HFFc6 (cell line): ENCODE results near the gene NAALADL2. TPM values are rescaled to one million over a fixed set of nuclear protein-coding genes. Genes with fewer than 3 reads are reported as not detected.
"Not testable (repeated sequence)": the region's sequence is repeated elsewhere in the genome, so short reads cannot be mapped to it uniquely, and the experiment has no call there.

Experiments used
- DNase-seq: peaks from one replicate; pipeline ENCODE4 v3.0.0-alpha.2; 2018
- H3K27ac Mint-ChIP-seq: 2 replicates; pipeline ENCODE4 v1.8.0; 2020; ENCODE audit warnings: mild to moderate bottlenecking, mixed read lengths
- H3K27me3 Mint-ChIP-seq: 2 replicates; pipeline ENCODE4 v1.8.0; 2021; ENCODE audit warnings: mild to moderate bottlenecking, moderate library complexity, mixed read lengths; ENCODE audit not compliant: insufficient read depth
- H3K36me3 Mint-ChIP-seq: 2 replicates; pipeline ENCODE4 v1.8.0; 2021; ENCODE audit warnings: low read depth, mixed read lengths
- H3K4me1 Mint-ChIP-seq: 2 replicates; pipeline ENCODE4 v1.8.0; 2020; ENCODE audit warnings: low read depth, mixed read lengths
- H3K4me3 Mint-ChIP-seq: 2 replicates; pipeline ENCODE4 v1.8.0; 2020; ENCODE audit warnings: mild to moderate bottlenecking, moderate library complexity, mixed read lengths
- H3K9me3 Mint-ChIP-seq: 2 replicates; pipeline ENCODE4 v1.8.0; 2020; ENCODE audit warnings: mild to moderate bottlenecking, mixed read lengths
- total RNA-seq, 6 experiments: library from RNA; stranded (reverse); fragmentation: NEBNext Ultra II Directional; extraction: Animal tissue kit (Norgen Biotek cat#: 25700); gene quantifications; 2 replicates in 1 of 6; 3 replicates in 5 of 6; pipeline ENCODE4 v1.2.3, GENCODE V29; 2021
- TF ChIP-seq, protein P1 (sequence below): fragments of 200-600 bp; sonication (generic); IDR thresholded peaks from 2 replicates; pipeline ENCODE4 v1.5.0; 2021; ENCODE audit warnings: antibody characterized with exemption, mild to moderate bottlenecking

Gene NAALADL2
- total RNA-seq, 6 experiments from 2014 or later, result 12.0 to 15.2 (median 12.3) TPM

DNA sequence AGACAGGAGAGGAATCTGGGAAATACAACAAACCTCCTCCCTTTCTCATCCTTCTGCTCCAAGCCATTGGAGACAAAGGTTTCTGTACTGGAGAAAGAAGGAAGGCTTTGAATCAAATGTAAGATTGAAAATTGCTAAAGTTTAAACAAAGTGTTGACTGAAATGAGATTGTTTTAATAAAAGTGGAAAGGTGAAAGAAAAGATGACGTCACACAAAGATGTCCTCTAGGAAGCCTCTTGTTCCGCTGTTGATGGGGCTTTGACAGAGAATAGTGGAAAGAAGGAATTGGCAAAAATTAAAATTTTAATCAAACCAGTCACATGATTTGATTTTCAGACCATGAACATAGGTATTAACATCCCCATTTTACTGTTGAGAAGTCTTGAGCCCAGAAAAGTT is 967.6 kb downstream of the NAALADL2 start:
- DNase-seq, result no peak
- TF ChIP-seq, protein P1, sequence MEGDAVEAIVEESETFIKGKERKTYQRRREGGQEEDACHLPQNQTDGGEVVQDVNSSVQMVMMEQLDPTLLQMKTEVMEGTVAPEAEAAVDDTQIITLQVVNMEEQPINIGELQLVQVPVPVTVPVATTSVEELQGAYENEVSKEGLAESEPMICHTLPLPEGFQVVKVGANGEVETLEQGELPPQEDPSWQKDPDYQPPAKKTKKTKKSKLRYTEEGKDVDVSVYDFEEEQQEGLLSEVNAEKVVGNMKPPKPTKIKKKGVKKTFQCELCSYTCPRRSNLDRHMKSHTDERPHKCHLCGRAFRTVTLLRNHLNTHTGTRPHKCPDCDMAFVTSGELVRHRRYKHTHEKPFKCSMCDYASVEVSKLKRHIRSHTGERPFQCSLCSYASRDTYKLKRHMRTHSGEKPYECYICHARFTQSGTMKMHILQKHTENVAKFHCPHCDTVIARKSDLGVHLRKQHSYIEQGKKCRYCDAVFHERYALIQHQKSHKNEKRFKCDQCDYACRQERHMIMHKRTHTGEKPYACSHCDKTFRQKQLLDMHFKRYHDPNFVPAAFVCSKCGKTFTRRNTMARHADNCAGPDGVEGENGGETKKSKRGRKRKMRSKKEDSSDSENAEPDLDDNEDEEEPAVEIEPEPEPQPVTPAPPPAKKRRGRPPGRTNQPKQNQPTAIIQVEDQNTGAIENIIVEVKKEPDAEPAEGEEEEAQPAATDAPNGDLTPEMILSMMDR, result no peak
- Mint-ChIP-seq H3K27ac (no peak overlapping the region), H3K9me3 (no peaks in the 10 kb centered on the region), H3K4me3 (no peak overlapping the region), H3K27me3 (no peaks in the 10 kb centered on the region), H3K4me1 (no peaks in the 10 kb centered on the region), H3K36me3 (no peaks in the 10 kb centered on the region)

DNA sequence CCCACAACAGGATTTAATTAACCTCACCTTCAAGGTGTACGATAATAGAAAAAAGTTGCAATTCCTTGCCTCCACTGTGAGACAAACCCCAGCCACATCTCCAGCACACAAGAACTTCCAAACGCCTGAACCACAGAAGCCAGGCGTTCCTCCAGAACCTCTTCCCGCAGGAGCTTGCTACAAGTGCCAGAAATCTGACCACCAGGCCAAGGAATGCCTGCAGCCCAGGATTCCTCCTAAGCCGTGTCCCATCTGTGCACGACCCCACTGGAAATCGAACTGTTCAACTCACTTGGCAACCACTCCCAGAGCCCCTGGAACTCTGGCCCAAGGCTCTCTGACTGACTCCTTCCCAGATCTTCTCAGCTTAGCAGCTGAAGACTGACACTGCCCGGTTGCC is 970.7 kb downstream of the NAALADL2 start:
- DNase-seq, H3K27me3 Mint-ChIP-seq, H3K36me3 Mint-ChIP-seq, H3K9me3 Mint-ChIP-seq, H3K27ac Mint-ChIP-seq, H3K4me3 Mint-ChIP-seq, H3K4me1 Mint-ChIP-seq: not testable (repeated sequence)

DNA sequence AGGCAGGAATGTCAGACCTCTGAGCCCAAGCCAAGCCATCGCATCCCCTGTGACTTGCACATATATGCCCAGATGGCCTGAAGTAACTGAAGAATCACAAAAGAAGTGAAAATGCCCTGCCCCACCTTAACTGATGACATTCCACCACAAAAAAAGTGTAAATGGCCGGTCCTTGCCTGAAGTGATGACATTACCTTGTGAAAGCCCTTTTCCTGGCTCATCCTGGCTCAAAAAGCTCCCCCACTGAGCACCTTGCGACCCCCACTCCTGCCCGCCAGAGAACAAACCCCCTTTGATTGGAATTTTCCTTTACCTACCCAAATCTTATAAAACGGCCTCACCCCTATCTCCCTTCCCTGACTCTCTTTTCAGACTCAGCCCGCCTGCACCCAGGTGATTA is 976.6 kb downstream of the NAALADL2 start:
- not testable (repeated sequence) for H3K9me3 Mint-ChIP-seq, H3K4me3 Mint-ChIP-seq, H3K27ac Mint-ChIP-seq, DNase-seq, H3K36me3 Mint-ChIP-seq, H3K27me3 Mint-ChIP-seq, H3K4me1 Mint-ChIP-seq

DNA sequence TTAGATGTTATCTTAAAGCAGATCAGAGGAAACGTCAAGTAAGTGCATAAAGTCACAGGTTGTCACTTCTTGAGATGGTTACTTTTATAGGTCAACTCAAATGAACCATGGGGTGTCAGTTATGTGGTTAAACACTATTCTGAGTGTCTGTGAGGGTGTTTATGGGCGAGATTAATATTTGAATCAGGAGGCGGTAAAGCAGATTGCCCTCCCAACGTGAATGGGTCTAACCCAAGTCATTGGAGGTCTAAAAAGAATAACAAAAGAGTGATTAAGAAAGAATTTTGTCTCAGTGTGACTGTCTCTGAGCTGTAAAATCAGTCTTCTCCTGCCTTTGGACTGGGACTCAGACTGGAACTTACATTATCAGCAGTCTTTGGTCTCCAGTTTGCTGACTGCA is 977.5 kb downstream of the NAALADL2 start:
- no peaks in the 10 kb centered on the region for H3K27me3 Mint-ChIP-seq
- no peak overlapping the region for H3K4me3 Mint-ChIP-seq
- DNase-seq, result no peak
- TF ChIP-seq, protein P1, result no peak
- H3K27ac Mint-ChIP-seq, result no peak overlapping the region
- H3K4me1 Mint-ChIP-seq, result no peaks in the 10 kb centered on the region
- H3K36me3 Mint-ChIP-seq, result no peaks in the 10 kb centered on the region
- H3K9me3 Mint-ChIP-seq, result no peaks in the 10 kb centered on the region

DNA sequence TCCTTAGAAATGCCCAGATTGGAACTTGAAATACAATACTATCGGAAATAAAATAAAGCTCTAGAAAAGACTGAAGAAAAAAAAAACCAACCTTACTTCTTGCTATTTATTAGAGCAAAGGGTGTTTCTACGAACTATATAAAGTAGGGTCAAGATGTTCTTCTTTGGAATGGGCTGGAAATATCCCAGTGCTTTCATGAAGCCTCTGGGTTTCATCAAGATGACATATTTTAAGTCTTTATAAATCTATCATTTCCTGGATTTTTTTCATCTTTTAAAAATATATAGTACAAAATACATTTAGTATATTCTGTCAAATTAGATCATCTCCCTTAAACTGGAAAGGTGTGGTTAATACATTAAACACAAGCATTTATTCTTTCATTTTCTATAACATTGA is 978.8 kb downstream of the NAALADL2 start:
- Mint-ChIP-seq H3K27me3 (no peaks in the 10 kb centered on the region), H3K27ac (no peak overlapping the region), H3K4me1 (no peaks in the 10 kb centered on the region), H3K4me3 (no peak overlapping the region), H3K9me3 (no peaks in the 10 kb centered on the region), H3K36me3 (no peaks in the 10 kb centered on the region)
- no peak for DNase-seq
- TF ChIP-seq, protein P1, result no peak

DNA sequence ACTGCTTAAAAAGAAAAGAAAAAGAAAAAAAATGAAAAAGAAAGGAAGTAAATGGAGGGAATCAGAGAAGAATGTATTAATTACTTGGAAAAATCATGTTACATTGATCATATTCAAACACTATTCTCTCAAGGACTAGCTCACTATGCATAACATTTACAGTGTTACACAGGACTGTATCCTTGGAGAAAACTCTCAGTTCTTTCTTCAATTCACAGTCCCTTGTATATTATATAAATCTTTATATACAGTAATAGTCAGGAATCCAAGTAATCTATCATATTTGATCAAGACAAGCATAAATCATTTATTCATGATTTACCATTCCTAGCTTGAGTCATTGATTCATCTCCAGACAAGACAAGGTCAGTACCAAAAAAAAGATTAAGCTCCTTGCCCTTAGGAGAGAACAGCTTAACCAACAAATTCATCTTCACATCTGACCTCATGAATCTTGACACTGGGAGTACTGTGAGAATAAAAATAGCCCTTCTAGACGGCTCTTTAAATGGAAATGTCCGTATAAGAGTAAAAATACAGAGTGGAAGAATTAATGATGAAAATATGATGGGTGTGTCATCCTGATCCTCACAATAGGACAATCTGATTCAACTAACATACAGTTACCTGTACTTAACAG is 980.4 kb downstream of the NAALADL2 start:
- no peaks in the 10 kb centered on the region for H3K27me3 Mint-ChIP-seq
- H3K27ac Mint-ChIP-seq, result no peak overlapping the region
- DNase-seq, result no peak
- TF ChIP-seq, protein P1, result no peak
- H3K4me3 Mint-ChIP-seq, result no peak overlapping the region
- H3K4me1 Mint-ChIP-seq, result no peaks in the 10 kb centered on the region
- no peaks in the 10 kb centered on the region for H3K9me3 Mint-ChIP-seq
- no peaks in the 10 kb centered on the region for H3K36me3 Mint-ChIP-seq

DNA sequence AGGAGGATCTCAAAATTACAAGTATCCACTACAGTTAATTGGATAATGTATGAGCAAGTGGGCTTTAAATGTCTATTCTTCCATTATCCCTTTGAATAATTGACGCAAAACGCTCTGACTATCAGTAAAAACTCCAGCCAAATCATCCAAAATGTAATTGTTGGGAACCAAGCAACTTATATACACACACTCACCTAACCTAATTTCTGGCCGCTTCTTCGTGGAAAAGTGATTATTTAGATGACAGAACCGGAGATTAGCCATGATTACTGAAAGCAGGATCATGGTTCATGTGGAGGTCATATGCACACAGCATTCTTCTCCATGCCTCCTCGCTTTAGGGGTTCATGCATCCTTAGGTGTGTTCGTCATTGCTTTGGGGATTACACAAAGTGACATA is 992.4 kb downstream of the NAALADL2 start:
- DNase-seq, result no peak
- Mint-ChIP-seq H3K27ac (no peak overlapping the region), H3K27me3 (no peaks in the 10 kb centered on the region), H3K4me1 (no peaks in the 10 kb centered on the region), H3K36me3 (no peaks in the 10 kb centered on the region), H3K9me3 (no peaks in the 10 kb centered on the region), H3K4me3 (no peak overlapping the region)
- TF ChIP-seq, protein P1, result no peak
